Suprapubic skin (tissue), 4 donors: ENCODE measurements around the gene RAB36.

ENCODE experiments used
- CTCF ChIP-seq, 2 donors: fragments of 200-600 bp in 1 of 2; fragments of 450-650 bp in 1 of 2; sonication (generic) in 1 of 2; IDR thresholded peaks; one replicate each; pipeline ENCODE4 v1.5.1; 2016 to 2019; ENCODE audit warnings: antibody characterized with exemption in 2 of 2, mild to moderate bottlenecking in 1 of 2, moderate library complexity in 1 of 2
- POLR2A ChIP-seq, 2 donors: fragments of 450-650 bp; IDR thresholded peaks; one replicate each; pipeline ENCODE4 v1.6.1; 2017; ENCODE audit warnings: antibody characterized with exemption in 2 of 2, mild to moderate bottlenecking in 2 of 2, moderate library complexity in 2 of 2
- POLR2AphosphoS5 ChIP-seq, 3 donors: sonication (generic); formaldehyde crosslinking; IDR thresholded peaks; one replicate each; pipeline ENCODE4 v1.6.1; 2017; ENCODE audit warnings: antibody characterized with exemption in 3 of 3

GRCh38 chr22:23124611-23125511, 20.4 kb upstream of the RAB36 start:
- TF ChIP-seq CTCF (IDR thresholded peaks at IDR 0.05) (no peak), POLR2A (IDR thresholded peaks at IDR 0.05) (no peak), POLR2AphosphoS5 (IDR thresholded peaks at IDR 0.05) (no peak)
